HL-60 (cell line): ENCODE measurements around the gene FTCD.

Source experiments
- GABPA ChIP-seq: IDR thresholded peaks from 2 replicates; pipeline ENCODE4 v1.6.1; 2012; ENCODE audit warnings: low read depth
- POLR2AphosphoS5 ChIP-seq: IDR thresholded peaks from 2 replicates; pipeline ENCODE4 v1.6.1; 2012; ENCODE audit warnings: low read depth
- SPI1 ChIP-seq: IDR thresholded peaks from 2 replicates; pipeline ENCODE4 v1.6.1; 2012; ENCODE audit warnings: low read depth, mild to moderate bottlenecking, borderline replicate concordance
- TF ChIP-seq, protein P1 (sequence below): IDR thresholded peaks from one replicate; pipeline ENCODE4 v1.5.1; 2011; ENCODE audit warnings: low read length, control low read depth, inconsistent platforms; ENCODE audit not compliant: insufficient read depth

DNA sequence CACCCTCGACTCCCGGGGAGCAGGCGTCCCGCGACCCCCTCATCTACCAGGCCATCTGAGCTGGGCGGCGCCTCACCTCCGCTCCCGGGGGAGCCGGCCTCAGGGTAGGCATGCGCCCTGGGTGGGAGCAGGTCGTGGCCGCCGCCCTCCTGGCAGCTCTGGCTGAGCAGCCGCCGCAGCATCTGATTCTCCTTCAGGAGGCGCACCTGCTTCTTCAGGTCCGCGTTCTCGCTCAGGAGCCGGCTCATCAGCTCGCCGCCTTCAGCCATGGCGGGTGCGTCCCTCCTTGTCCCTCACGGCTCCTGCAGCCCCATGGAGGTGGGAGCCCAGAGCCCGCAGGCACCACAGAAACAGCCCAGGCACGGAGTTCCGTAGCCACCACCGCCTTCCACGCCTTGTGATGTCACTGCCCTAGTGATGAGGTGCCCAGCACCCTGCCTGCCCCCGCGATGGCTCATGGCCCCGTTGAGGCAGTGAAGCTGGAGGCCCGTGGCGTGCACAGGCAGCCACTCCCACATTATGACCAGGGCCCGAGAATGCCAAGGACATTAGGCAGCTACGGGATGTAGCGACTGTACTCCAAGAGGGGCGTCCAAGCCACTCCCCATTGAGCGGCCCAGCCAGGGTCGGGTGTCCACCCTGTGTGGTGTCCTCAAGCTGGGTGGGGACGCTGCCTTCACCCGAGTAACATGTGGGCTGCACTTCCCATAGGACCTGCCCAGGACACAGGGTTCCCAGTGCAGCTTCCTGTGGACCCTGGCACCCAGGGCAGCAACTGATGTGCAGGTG, 27.4 kb upstream of the FTCD start:
- TF ChIP-seq, protein P1, sequence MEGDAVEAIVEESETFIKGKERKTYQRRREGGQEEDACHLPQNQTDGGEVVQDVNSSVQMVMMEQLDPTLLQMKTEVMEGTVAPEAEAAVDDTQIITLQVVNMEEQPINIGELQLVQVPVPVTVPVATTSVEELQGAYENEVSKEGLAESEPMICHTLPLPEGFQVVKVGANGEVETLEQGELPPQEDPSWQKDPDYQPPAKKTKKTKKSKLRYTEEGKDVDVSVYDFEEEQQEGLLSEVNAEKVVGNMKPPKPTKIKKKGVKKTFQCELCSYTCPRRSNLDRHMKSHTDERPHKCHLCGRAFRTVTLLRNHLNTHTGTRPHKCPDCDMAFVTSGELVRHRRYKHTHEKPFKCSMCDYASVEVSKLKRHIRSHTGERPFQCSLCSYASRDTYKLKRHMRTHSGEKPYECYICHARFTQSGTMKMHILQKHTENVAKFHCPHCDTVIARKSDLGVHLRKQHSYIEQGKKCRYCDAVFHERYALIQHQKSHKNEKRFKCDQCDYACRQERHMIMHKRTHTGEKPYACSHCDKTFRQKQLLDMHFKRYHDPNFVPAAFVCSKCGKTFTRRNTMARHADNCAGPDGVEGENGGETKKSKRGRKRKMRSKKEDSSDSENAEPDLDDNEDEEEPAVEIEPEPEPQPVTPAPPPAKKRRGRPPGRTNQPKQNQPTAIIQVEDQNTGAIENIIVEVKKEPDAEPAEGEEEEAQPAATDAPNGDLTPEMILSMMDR: no peak
- TF ChIP-seq POLR2AphosphoS5 (no peak), SPI1 (no peak), GABPA (no peak)
